ENCODE results near the gene TALDO1. TPM values are rescaled to one million over a fixed set of nuclear protein-coding genes. Genes with fewer than 3 reads are reported as not detected.
A peak's percentile ranks its signal among the peaks of the same experiment; 100 is the strongest.

Gene TALDO1
- total RNA-seq, 1 experiment from 2014 or later = 383 TPM

GRCh38 chr11:765802-766091, 18.5 kb downstream of the TALDO1 start:
- no peak for DNase-seq (ENCODE audit: extremely low read depth, low read depth)

- DNase-seq (ENCODE audit: extremely low read depth, low read depth) = no peak
Observed at GRCh38 chr11:766106-766935, 19.1 kb downstream of the TALDO1 start.

DNA sequence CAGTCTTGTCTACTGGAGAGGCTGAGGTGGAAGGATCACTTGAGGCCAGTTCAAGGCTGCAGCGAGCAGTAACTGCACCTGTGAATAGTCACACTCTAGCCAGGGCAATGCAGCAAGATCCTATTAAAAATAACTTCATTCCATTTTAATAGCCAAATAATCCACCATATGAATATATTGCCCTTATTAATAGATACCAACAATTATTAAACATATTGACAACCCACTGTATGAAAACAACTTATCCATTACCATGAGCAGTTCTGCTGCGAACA, 19.6 kb downstream of the TALDO1 start:
- no peak for DNase-seq (ENCODE audit: extremely low read depth, low read depth)

DNA sequence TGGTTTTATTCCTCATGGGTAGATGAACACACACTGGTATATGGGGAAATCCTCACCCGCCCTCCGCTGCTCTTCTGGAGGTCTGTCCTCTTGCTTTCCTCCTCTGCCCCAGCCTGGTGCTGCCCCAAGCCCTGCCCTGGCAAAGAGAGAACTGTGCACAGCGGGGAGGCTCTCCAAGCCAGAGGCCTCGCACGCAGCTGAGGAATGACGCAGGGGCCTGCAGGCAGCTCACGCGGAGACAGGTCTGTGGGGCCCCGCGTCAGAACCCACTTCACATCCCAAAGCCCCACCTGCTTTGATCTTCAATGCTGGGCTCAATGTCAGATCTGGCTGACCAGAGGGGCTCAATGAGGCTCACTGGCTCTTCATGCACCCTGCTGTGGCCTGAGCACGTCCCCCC, 20.0 kb downstream of the TALDO1 start:
- DNase-seq (ENCODE audit: extremely low read depth, low read depth) = no peak

- DNase-seq (ENCODE audit: extremely low read depth, low read depth) = no peak
Observed at GRCh38 chr11:769887-770641, 22.8 kb downstream of the TALDO1 start.

DNA sequence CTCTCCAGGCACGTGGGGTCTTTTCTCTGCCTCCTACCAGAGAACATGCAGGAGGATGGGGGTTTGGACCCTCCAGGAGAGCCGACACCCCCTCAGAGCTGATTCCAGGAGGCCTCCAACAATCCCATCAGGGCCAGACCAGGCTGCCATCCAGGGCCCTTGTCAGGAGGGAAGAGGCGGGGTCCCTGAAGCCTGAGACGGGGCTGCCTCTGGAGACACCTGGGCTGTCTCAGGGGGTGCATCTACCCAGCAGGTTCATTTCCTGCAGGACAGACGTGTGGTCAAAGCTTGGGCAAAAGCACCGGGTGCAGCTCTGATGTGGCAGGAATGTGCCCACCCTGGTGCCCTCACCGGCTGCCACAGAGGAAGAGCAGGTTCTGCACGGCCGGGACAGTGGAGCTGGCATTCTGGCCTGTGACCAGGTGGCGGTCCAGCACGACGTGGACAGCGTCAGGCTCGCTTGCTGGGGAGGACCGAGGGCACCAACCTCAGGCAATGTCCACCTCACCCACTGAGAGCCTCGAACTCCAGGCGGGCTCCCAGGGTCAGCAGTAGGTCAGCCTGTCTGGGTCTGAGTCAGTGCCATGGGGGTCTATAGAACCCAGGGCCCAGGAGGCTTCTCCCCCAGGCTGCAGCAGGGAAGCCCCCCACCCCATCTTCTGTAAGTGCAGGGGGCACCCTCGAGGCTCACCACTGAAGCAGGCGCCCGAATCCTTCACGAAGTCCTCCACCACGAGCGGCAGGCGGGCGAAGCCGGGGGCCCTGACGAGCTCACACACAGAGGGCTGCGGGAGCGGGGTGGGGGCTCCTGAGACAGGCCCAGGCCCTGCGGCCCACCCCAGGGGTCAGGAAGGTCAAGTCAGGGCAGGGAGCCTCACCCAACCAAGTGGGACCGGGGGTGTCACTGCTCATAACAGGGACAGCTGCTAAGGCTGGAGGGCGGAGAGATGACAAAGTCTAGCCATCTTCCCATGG, 23.7 kb downstream of the TALDO1 start:
- DNase-seq (ENCODE audit: extremely low read depth, low read depth) = no peak

- no peak for DNase-seq (ENCODE audit: extremely low read depth, low read depth)
Observed at GRCh38 chr11:771617-772204, 24.4 kb downstream of the TALDO1 start.

- no peak for DNase-seq (ENCODE audit: extremely low read depth, low read depth)
Observed at GRCh38 chr11:772429-773390, 25.4 kb downstream of the TALDO1 start.

DNA sequence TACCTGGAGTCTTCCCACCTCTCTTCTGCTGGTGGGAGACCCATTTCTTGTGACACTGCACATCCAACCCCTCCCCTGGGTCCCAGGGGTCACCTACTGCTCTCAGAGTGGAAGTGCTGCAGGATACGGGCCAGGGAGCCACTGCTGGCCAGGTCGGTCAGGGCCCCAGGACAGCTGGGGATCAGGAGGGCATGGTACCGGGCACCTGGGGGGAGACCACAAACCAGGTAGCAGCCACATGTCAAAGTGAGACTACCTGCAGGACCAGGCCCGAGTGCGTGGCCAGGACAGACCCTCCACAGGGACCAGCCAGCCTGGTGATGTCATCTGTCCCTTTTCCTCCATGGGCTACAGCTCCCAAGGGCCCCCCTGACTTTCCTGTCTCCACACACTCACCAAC, 26.2 kb downstream of the TALDO1 start:
- no peak for DNase-seq (ENCODE audit: extremely low read depth, low read depth)

GRCh38 chr11:773830-774229, 26.6 kb downstream of the TALDO1 start:
- no peak for DNase-seq (ENCODE audit: extremely low read depth, low read depth)

DNA sequence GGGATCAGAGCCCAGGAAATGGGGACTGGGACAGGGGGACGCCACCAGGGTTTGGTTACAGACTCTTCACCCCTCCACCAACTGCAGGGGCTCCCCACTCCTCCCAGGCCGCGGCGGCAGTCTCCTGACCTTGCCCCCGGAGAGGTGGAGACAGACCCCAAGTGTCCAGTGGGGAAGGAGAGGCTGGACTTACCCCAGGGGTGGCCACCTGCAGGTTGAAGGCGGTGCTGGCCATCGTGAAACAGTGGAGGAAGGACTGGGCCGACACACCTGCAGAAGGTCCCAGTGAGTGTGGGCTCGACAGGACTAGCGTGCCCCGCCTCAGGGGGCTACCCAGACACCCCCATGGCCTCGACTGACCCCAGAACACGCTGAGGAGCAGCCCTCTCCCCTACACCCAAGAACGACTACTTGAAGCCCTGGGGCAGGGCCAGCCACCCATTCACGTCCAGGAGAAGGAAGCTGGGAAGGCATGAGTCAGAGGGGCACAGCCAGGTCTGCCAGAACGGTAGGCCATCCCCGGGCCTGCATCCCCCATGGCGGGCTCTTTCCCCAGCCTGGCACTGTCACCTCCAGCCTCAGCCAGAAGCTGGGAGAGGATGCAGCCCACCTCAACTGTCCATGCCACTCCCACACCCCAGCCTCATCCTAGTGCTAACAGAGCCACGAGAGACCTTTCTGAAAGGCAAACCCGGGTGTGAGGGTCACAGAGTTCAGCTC, 27.8 kb downstream of the TALDO1 start:
- no peak for DNase-seq (ENCODE audit: extremely low read depth, low read depth)

DNA sequence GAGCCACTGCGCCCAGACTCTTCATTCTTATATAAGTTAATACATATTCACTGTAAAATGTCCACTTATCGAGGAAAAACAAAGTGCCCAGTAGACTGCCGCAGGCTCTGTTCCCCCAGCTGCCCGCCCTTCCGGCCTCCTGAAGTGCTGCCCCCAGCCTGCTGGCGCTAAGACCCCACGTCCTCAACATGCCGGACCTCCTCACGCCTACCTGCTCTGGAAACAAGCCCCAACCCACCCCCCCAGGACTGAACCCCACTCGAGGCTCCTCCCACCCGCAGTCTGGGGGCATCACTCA, 28.9 kb downstream of the TALDO1 start:
- no peak for DNase-seq (ENCODE audit: extremely low read depth, low read depth)

DNA sequence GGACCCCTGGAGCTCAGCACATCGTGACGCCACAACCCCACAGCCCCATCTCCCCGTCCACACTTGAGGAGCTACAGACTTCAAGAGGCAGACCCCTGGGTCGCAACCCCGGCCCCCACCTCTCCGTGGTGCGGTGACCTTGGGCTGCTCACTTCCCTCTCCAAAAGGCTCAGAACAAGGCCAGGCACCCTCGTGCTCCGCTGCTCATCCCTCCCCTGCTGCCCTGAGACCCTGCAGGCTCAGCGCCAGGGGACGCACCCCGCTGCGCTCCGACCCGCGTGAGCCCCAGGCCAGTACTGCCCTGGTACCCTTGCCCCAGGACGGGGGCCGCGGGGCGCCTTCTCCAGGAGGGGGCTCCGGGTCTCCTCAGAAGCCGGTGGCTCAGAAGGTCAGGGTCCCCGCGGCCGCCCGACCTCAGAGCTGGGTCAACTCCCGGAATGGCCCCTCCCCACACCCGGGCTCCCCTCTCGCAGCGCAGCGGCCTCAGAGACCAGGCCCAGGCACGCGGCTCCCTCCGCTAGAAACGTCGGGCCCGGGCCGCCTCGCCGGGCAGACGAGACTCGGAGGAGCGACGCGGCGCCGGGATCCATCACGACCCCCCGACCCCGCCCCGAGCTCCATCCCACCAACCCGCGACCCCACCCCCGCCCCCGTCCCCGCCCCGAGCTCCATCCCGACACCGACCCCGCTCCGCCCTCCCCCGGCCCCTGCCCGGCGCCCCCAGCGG, 29.5 kb downstream of the TALDO1 start:
- no peak for DNase-seq (ENCODE audit: extremely low read depth, low read depth)

GRCh38 chr11:777288-778255, 30.3 kb downstream of the TALDO1 start, which contains the start of gene GATD1:
TSS of gene GATD1 (minus strand) at chr11:777487. CDS start at chr11:777462, 25 bp downstream.
- peak; percentile 69 for DNase-seq (ENCODE audit: extremely low read depth, low read depth)

- no peak for DNase-seq (ENCODE audit: extremely low read depth, low read depth)
Observed at GRCh38 chr11:778976-779954, 32.0 kb downstream of the TALDO1 start.

- DNase-seq (ENCODE audit: extremely low read depth, low read depth) = no peak
Observed at GRCh38 chr11:779955-780532, 32.8 kb downstream of the TALDO1 start.

All from NCI-H460 (cell line).